Endothelial cell of umbilical vein (primary cell): ENCODE results near the gene WNT16. TPM values are rescaled to one million over a fixed set of nuclear protein-coding genes. Genes with fewer than 3 reads are reported as not detected.

Source experiments
- BruUV-seq: library from RNA; stranded (reverse); fragments of 400-500 nt; replicated peaks from 2 replicates; lab custom pipeline; 2021; lab: Mats Ljungman, UMichigan
- CTCF ChIA-PET: fragments of 300-600, 350-600 bp; sonication (Branson Sonifier 250); formaldehyde crosslinking; loops from one replicate; lab custom pipeline; 2021; ENCODE audit warnings: antibody characterized with exemption, inconsistent platforms; lab: Charles Lee
- POLR2A ChIA-PET: fragments of 300-600, 350-600 bp; sonication (Branson Sonifier 250); formaldehyde crosslinking; loops from one replicate; lab custom pipeline; 2021; ENCODE audit warnings: antibody characterized with exemption, inconsistent platforms; lab: Charles Lee
- DNase-seq: peaks from one replicate; pipeline ENCODE4 v3.0.0-alpha.2; 2011; ENCODE audit warnings: low read depth, low spot score
- FAIRE-seq: peaks from 2 replicates; lab custom pipeline; 2011; peaks lifted over from hg19 to GRCh38; lab: Jason Lieb, UNC
- H2AFZ ChIP-seq: 2 replicates; pipeline ENCODE4 v1.6.0; 2012; ENCODE audit warnings: low read depth, low read length, control low read depth, inconsistent platforms
- H3K27ac ChIP-seq: 2 replicates; pipeline ENCODE4 v1.5.1; 2011; ENCODE audit warnings: low read depth, mild to moderate bottlenecking, control low read depth, low read length, moderate library complexity; ENCODE audit not compliant: insufficient read depth
- H3K27me3 ChIP-seq, 2 experiments: 2 replicates each; pipeline versions ENCODE4 v1.6.0 to v1.6.1; 2011; ENCODE audit warnings: low read length in 2 of 2, mixed read lengths in 1 of 2; ENCODE audit not compliant: control insufficient read depth in 2 of 2, insufficient read depth in 2 of 2
- H3K36me3 ChIP-seq, 2 experiments: 2 replicates in 1 of 2; 3 replicates in 1 of 2; pipeline ENCODE4 v1.5.1; 2011; ENCODE audit warnings: low read length in 2 of 2, mild to moderate bottlenecking in 1 of 2, moderate library complexity in 1 of 2; ENCODE audit not compliant: control insufficient read depth in 2 of 2, insufficient read depth in 2 of 2; ENCODE audit errors: extremely low read depth in 1 of 2
- H3K4me1 ChIP-seq: 3 replicates; pipeline ENCODE4 v1.5.1; 2011; ENCODE audit warnings: mild to moderate bottlenecking, low read length; ENCODE audit not compliant: control insufficient read depth, insufficient read depth; ENCODE audit errors: extremely low read depth
- H3K4me2 ChIP-seq: 2 replicates; pipeline ENCODE4 v1.6.1; 2011; ENCODE audit warnings: low read length, control low read depth, mixed read lengths; ENCODE audit not compliant: insufficient read depth
- H3K4me3 ChIP-seq, 3 experiments: fragments of 200-600 bp in 1 of 3; sonication (generic), shearing (Covaris generic) in 1 of 3; replicated peaks in 1 of 3; 2 replicates each; pipeline ENCODE4 v1.5.1; 2011 to 2016; ENCODE audit warnings: control low read depth in 3 of 3, low read length in 3 of 3, mild to moderate bottlenecking in 2 of 3, inconsistent platforms in 1 of 3, low read depth in 1 of 3, moderate library complexity in 1 of 3; ENCODE audit not compliant: insufficient read depth in 1 of 3
- H3K79me2 ChIP-seq: 2 replicates; pipeline ENCODE4 v1.6.0; 2012; ENCODE audit warnings: low read length, inconsistent platforms; ENCODE audit not compliant: control insufficient read depth, insufficient read depth
- H3K9ac ChIP-seq: replicated peaks from 2 replicates; pipeline ENCODE3; 2011; ENCODE audit warnings: low read length, control low read depth; ENCODE audit not compliant: insufficient read depth; ENCODE audit errors: extremely low read depth
- H3K9me1 ChIP-seq: replicated peaks from 3 replicates; pipeline ENCODE4 v1.6.0; 2011; ENCODE audit warnings: mild to moderate bottlenecking, low read length; ENCODE audit not compliant: control insufficient read depth, insufficient read depth; ENCODE audit errors: extremely low read depth
- H3K9me3 ChIP-seq: replicated peaks from 2 replicates; pipeline ENCODE4 v1.5.1; 2012; ENCODE audit warnings: low read length, inconsistent platforms; ENCODE audit not compliant: control insufficient read depth, insufficient read depth
- H4K20me1 ChIP-seq: replicated peaks from 2 replicates; pipeline ENCODE3; 2011; ENCODE audit warnings: mild to moderate bottlenecking, low read length; ENCODE audit not compliant: control insufficient read depth, insufficient read depth; ENCODE audit errors: extremely low read depth
- CTCF ChIP-seq, 2 donors: IDR thresholded peaks; 1 replicate in 1 of 2; 2 replicates in 1 of 2; pipeline ENCODE4 v1.5.1; 2011; ENCODE audit warnings: low read length in 2 of 2, mild to moderate bottlenecking in 2 of 2, moderate library complexity in 2 of 2, control low read depth in 1 of 2, inconsistent platforms in 1 of 2, low read depth in 1 of 2; ENCODE audit not compliant: insufficient read depth in 1 of 2; ENCODE audit errors: extremely low read depth in 1 of 2
- EZH2 ChIP-seq: IDR thresholded peaks from 2 replicates; pipeline ENCODE4 v1.6.1; 2012; ENCODE audit warnings: borderline replicate concordance, low read depth, mild to moderate bottlenecking, moderate library complexity, low read length, inconsistent platforms; ENCODE audit not compliant: severe bottlenecking
- FOS ChIP-seq: IDR thresholded peaks from 2 replicates; pipeline ENCODE4 v1.6.1; 2011; ENCODE audit warnings: mild to moderate bottlenecking, low read length, moderate library complexity, borderline replicate concordance; ENCODE audit not compliant: insufficient read depth
- GATA2 ChIP-seq: IDR thresholded peaks from 2 replicates; pipeline ENCODE4 v1.7.0; 2011; ENCODE audit warnings: low read depth, mild to moderate bottlenecking, moderate library complexity, mixed read lengths, low read length; ENCODE audit not compliant: insufficient read length, insufficient read depth
- JUN ChIP-seq: IDR thresholded peaks from 2 replicates; pipeline ENCODE4 v1.6.1; 2011; ENCODE audit warnings: borderline replicate concordance, low read depth; ENCODE audit not compliant: insufficient read length, insufficient read depth
- MYC ChIP-seq: IDR thresholded peaks from one replicate; pipeline ENCODE4 v1.6.1; 2011; ENCODE audit warnings: mild to moderate bottlenecking, low read depth, low read length
- POLR2A ChIP-seq: IDR thresholded peaks from 2 replicates; pipeline ENCODE4 v1.6.1; 2012; ENCODE audit warnings: low read depth, mild to moderate bottlenecking, control low read depth, low read length
- POLR2AphosphoS5 ChIP-seq: IDR thresholded peaks from 2 replicates; pipeline ENCODE4 v1.6.1; 2012; ENCODE audit warnings: low read depth, mild to moderate bottlenecking, control low read depth, low read length, moderate library complexity; ENCODE audit not compliant: insufficient read depth
- dilution Hi-C: fragments of 300-500 bp; cut with MboI; formaldehyde crosslinking; loops from one replicate; pipeline ENCODE4 v1.15.0; 2019; ENCODE audit warnings: low sequenced_read_pairs; ENCODE audit not compliant: extremely low pct_ligation_motif_present
- intact Hi-C: fragments of 100-400 bp; cut with micrococcal nuclease; formaldehyde crosslinking; loops from one replicate; pipeline ENCODE4 v1.10.0; 2022
- polyA plus RNA-seq, 4 experiments: library from polyadenylated mRNA; depleted of rRNA in 3 of 4; stranded (reverse) in 3 of 4; unstranded in 1 of 4; fragments of >200 nt; gene quantifications; 2 replicates each; pipeline versions ENCODE4 v1.2.1 to v1.2.3, GENCODE V29; 2011 to 2012; ENCODE audit warnings: missing spikeins in 1 of 4
- total RNA-seq: library from RNA; stranded (reverse); gene quantifications from 2 replicates; pipeline ENCODE4 v1.2.3, GENCODE V29; 2021
- TF ChIP-seq, protein P1 (sequence below): IDR thresholded peaks from 2 replicates; pipeline ENCODE4 v1.6.1; 2011; ENCODE audit not compliant: insufficient read depth, insufficient read length

The WNT16 gene
- total and polyA plus RNA-seq, 2 donors (not counting 3 experiments of a cell fraction or from before 2014, with no cell fraction given): not detected

DNA sequence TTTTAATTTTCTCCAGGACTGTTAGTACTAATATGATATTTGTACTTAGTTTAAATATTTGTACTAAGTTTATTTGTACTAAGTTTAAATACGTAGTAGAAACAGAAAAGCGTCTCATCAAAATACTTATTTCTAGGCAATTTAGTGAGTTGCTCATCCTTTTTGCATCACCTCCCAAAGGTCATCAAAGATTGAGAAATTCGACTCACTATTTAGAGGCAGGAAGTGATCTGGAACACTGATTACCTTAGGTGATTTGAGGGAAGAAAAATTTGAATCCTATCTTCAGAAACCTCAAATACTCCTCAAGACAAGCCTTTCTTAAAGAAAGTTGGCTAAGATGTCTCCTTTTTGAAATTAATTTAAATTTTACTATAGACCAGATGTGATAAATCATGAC is 14.5 kb downstream of the WNT16 start:
- no peak overlapping the region for H3K4me2 ChIP-seq
- DNase-seq (no peak), FAIRE-seq (no peak)
- intact Hi-C loops (no loop called here), dilution Hi-C loops (no loop called here)
- H3K79me2 ChIP-seq: no peaks in the 10 kb centered on the region
- H3K4me1 ChIP-seq: peaks cover 6% of the 10 kb centered on the region
- TF ChIP-seq JUN: no peak
- no peak for TF ChIP-seq POLR2AphosphoS5
- no peak for TF ChIP-seq FOS
- no peak for TF ChIP-seq MYC
- TF ChIP-seq, protein P1, sequence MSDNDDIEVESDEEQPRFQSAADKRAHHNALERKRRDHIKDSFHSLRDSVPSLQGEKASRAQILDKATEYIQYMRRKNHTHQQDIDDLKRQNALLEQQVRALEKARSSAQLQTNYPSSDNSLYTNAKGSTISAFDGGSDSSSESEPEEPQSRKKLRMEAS: no peak
- no peak for TF ChIP-seq POLR2A
- no peak for TF ChIP-seq EZH2
- TF ChIP-seq CTCF (IDR thresholded peaks at IDR 0.05; ENCODE audit: extremely low read depth in 1 of 2, insufficient read depth in 1 of 2, low read depth in 1 of 2, low read length in 2 of 2): no peak
- no peak for TF ChIP-seq GATA2
- H3K9me3 ChIP-seq: no peaks in the 10 kb centered on the region
- no peaks in the 10 kb centered on the region for H3K27me3 ChIP-seq
- no peaks in the 10 kb centered on the region for H3K9me1 ChIP-seq
- no peaks in the 10 kb centered on the region for H4K20me1 ChIP-seq
- peaks cover 0 to 2% of the 10 kb centered on the region in 2 experiments for H3K36me3 ChIP-seq
- CTCF ChIA-PET: interaction anchor here (1.3 to 1.5 kb wide), 2 partner anchors 8 to 19 kb away, joined by 3 to 5 read pairs; no protein-coding TSS in a partner anchor
- POLR2A ChIA-PET: no interaction called here
- BruUV-seq: no TSS peak
- no peak overlapping the region for H3K9ac ChIP-seq
- H2AFZ ChIP-seq: no peak overlapping the region
- H3K4me3 ChIP-seq: no peak overlapping the region
- no peak overlapping the region for H3K27ac ChIP-seq
